Neural progenitor cell (in vitro differentiated cells): Measurements from ENCODE around the gene CD244.

ENCODE experiments used
- EZH2 ChIP-seq: fragments of 200-600 bp; sonication (generic); IDR thresholded peaks from 2 replicates; pipeline ENCODE4 v1.6.1; 2017; ENCODE audit warnings: antibody characterized with exemption, mild to moderate bottlenecking, moderate library complexity
- EZH2phosphoT487 ChIP-seq: fragments of 200-600 bp; sonication (generic); IDR thresholded peaks from 2 replicates; pipeline ENCODE4 v1.6.1; 2017; ENCODE audit warnings: antibody characterized with exemption
- TF ChIP-seq, protein P1 (sequence below): fragments of 200-600 bp; sonication (generic); IDR thresholded peaks from 2 replicates; pipeline ENCODE4 v1.5.1; 2017; ENCODE audit warnings: antibody characterized with exemption, mild to moderate bottlenecking

- TF ChIP-seq EZH2phosphoT487 (no peak), EZH2 (no peak)
- TF ChIP-seq, protein P1, sequence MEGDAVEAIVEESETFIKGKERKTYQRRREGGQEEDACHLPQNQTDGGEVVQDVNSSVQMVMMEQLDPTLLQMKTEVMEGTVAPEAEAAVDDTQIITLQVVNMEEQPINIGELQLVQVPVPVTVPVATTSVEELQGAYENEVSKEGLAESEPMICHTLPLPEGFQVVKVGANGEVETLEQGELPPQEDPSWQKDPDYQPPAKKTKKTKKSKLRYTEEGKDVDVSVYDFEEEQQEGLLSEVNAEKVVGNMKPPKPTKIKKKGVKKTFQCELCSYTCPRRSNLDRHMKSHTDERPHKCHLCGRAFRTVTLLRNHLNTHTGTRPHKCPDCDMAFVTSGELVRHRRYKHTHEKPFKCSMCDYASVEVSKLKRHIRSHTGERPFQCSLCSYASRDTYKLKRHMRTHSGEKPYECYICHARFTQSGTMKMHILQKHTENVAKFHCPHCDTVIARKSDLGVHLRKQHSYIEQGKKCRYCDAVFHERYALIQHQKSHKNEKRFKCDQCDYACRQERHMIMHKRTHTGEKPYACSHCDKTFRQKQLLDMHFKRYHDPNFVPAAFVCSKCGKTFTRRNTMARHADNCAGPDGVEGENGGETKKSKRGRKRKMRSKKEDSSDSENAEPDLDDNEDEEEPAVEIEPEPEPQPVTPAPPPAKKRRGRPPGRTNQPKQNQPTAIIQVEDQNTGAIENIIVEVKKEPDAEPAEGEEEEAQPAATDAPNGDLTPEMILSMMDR, result no peak
Observed at GRCh38 chr1:160837558-160838205, 25.0 kb downstream of the CD244 start.
